ENCODE results near the gene TTF1. TPM values are rescaled to one million over a fixed set of nuclear protein-coding genes. Genes with fewer than 3 reads are reported as not detected.
A peak's percentile ranks its signal among the peaks of the same experiment; 100 is the strongest.

Gene TTF1
- total RNA-seq, 1 experiment from 2014 or later: 26.9 TPM

- Mint-ChIP-seq H3K9me3 (0 out of 5 replicates have a peak, but pooled peaks cover 0 to 3% of the 10 kb centered on the region in 2 experiments), H3K4me1 (peaks cover 7 to 10% of the 10 kb centered on the region in 2 experiments), H3K36me3 (ENCODE audit: insufficient read depth in 1 of 3, low read depth in 3 of 3) (no peaks in the 10 kb centered on the region; a peak in 1 of 7 replicates), H3K27ac (no peak overlapping the region; a peak in 1 of 7 replicates), H3K27me3 (ENCODE audit: low read depth) (peaks cover 23% of the 10 kb centered on the region), H3K4me3 (no peak overlapping the region)
- H3K23me2 ChIP-seq (ENCODE audit: insufficient read length, low read depth, low read length, poor library complexity, severe bottlenecking): no peaks in the 10 kb centered on the region
- no peak overlapping the region for H3K4ac ChIP-seq (ENCODE audit: low read depth, low read length)
- H3K14ac ChIP-seq (ENCODE audit: insufficient read depth, low read length): no peak overlapping the region
- no peak overlapping the region for H3K23ac ChIP-seq (ENCODE audit: insufficient read length, low read depth, low read length)
- H3K79me2 ChIP-seq (ENCODE audit: insufficient read depth, low read length): no peaks in the 10 kb centered on the region
- H3K9ac ChIP-seq (ENCODE audit: extremely low read depth, insufficient read length, low read length): no peak overlapping the region
- H2BK5ac ChIP-seq (ENCODE audit: insufficient read length, low read length): no peak overlapping the region
- peak; percentile 84 for DNase-seq
- no peak overlapping the region for H2AFZ ChIP-seq (ENCODE audit: low read length)
- H4K20me1 ChIP-seq (ENCODE audit: control insufficient read depth, insufficient read depth, insufficient read length): no peaks in the 10 kb centered on the region
- no peaks in the 10 kb centered on the region for H3K9me3 ChIP-seq (ENCODE audit: control insufficient read depth, low read depth, low read length)
- no peak overlapping the region for H4K5ac ChIP-seq (ENCODE audit: insufficient read length, low read depth, low read length)
- no peak overlapping the region for H3K4me2 ChIP-seq (ENCODE audit: insufficient read depth, insufficient read length, low read length)
- H2BK15ac ChIP-seq (ENCODE audit: low read depth, low read length): no peak overlapping the region
- H2BK20ac ChIP-seq (ENCODE audit: low read depth, low read length, poor library complexity, severe bottlenecking): no peak overlapping the region
- H2BK120ac ChIP-seq (ENCODE audit: low read depth, low read length, poor library complexity, severe bottlenecking): no peak overlapping the region
- no peak overlapping the region for H3K27ac ChIP-seq (ENCODE audit: insufficient read length, low read depth, low read length)
- H3K56ac ChIP-seq (ENCODE audit: insufficient read length, low read depth, low read length): no peak overlapping the region
- no peaks in the 10 kb centered on the region for H3K27me3 ChIP-seq (ENCODE audit: insufficient read depth, low read length)
- no peak overlapping the region for H2BK12ac ChIP-seq (ENCODE audit: insufficient read length, low read depth, low read length)
- H3T11ph ChIP-seq (ENCODE audit: low read length): no peak overlapping the region
- no peak overlapping the region for H4K8ac ChIP-seq (replicated peaks; ENCODE audit: insufficient read length, low read depth, low read length)
- WGBS (ENCODE audit: extremely low coverage, insufficient read length, low lambda C conversion rate): no CpG with 5 or more reads among the region's 20 CpGs
- TF ChIP-seq CTCF (conservative IDR thresholded peaks at IDR 0.05): peak; percentile 71
- no peaks in the 10 kb centered on the region for H3K4me1 ChIP-seq (ENCODE audit: insufficient read depth, low read length)
- H2AK5ac ChIP-seq (ENCODE audit: insufficient read length, low read length): no peak overlapping the region
- no peak overlapping the region for H3K18ac ChIP-seq (ENCODE audit: insufficient read length, low read depth, low read length)
- H3K79me1 ChIP-seq (ENCODE audit: insufficient read depth, low read depth, low read length, poor library complexity, severe bottlenecking): no peaks in the 10 kb centered on the region
- H4K91ac ChIP-seq (ENCODE audit: insufficient read length, low read depth, low read length): no peak overlapping the region
These were observed 40.7 kb upstream of the TTF1 start for GRCh38 chr9:132447346-132447745.
